Activated T-cell treated with anti-CD3 and anti-CD28 coated beads for 48 hours (primary cell): ENCODE measurements around the gene TBCD.
A peak's percentile ranks its signal among the peaks of the same experiment; 100 is the strongest.

ENCODE experiments used
- DNase-seq: peaks from one replicate; pipeline ENCODE4 v3.0.0-alpha.2; 2020; ENCODE audit warnings: low read depth

TBCD gene

GRCh38 chr17:82888583-82889495, 137.0 kb downstream of the TBCD start:
- no peak for DNase-seq

- no peak for DNase-seq
Measured at GRCh38 chr17:82889496-82890338, 137.9 kb downstream of the TBCD start.

- no peak for DNase-seq
Measured at GRCh38 chr17:82890339-82890730, 138.5 kb downstream of the TBCD start.

GRCh38 chr17:82890926-82891678, 139.2 kb downstream of the TBCD start:
- no peak for DNase-seq

- DNase-seq = no peak
Measured at GRCh38 chr17:82891911-82892310, 140.0 kb downstream of the TBCD start.

GRCh38 chr17:82892899-82893565, 141.2 kb downstream of the TBCD start:
- DNase-seq = peak; percentile 27

GRCh38 chr17:82893779-82894178, 141.9 kb downstream of the TBCD start:
- DNase-seq = no peak

- no peak for DNase-seq
Measured at GRCh38 chr17:82894389-82894788, 142.5 kb downstream of the TBCD start.

GRCh38 chr17:82895087-82895486, 143.2 kb downstream of the TBCD start:
- DNase-seq = no peak

GRCh38 chr17:82896071-82897000, 144.5 kb downstream of the TBCD start:
- no peak for DNase-seq

- no peak for DNase-seq
Measured at GRCh38 chr17:82897514-82898249, 145.8 kb downstream of the TBCD start.

- no peak for DNase-seq
Measured at GRCh38 chr17:82898976-82899514, 147.2 kb downstream of the TBCD start.

- no peak for DNase-seq
Measured at GRCh38 chr17:82899941-82900340, 148.1 kb downstream of the TBCD start.

GRCh38 chr17:82900741-82901140, 148.9 kb downstream of the TBCD start:
- DNase-seq = no peak

GRCh38 chr17:82901356-82901755, 149.5 kb downstream of the TBCD start:
- DNase-seq = no peak

GRCh38 chr17:82901856-82902255, 150.0 kb downstream of the TBCD start:
- DNase-seq = no peak

- no peak for DNase-seq
Measured at GRCh38 chr17:82902972-82903874, 151.4 kb downstream of the TBCD start.

- DNase-seq = no peak
Measured at GRCh38 chr17:82905130-82905529, 153.3 kb downstream of the TBCD start.
